Measurements from ENCODE around the gene SLC2A14. TPM values are rescaled to one million over a fixed set of nuclear protein-coding genes. Genes with fewer than 3 reads are reported as not detected.
A peak's percentile ranks its signal among the peaks of the same experiment; 100 is the strongest.
"Not testable (repeated sequence)": the region's sequence is repeated elsewhere in the genome, so short reads cannot be mapped to it uniquely, and the experiment has no call there.

The SLC2A14 gene
- total and polyA plus RNA-seq, 7 experiments from 2014 or later = 0.15 to 4.3 (median 1.2) TPM; not detected in 1

- CTCF ChIA-PET = interaction anchor here (0.7 kb wide), 1 partner anchor 14 kb away, joined by 3 read pairs; no protein-coding TSS in a partner anchor
- H3K4me1 Mint-ChIP-seq = peaks cover 0 to 4% (median 3%) of the 10 kb centered on the region in 7 donors
- Histone ChIP-seq H3K4me3 (ENCODE audit: low read length) (no peak overlapping the region), H3K27me3 (ENCODE audit: control insufficient read depth in 2 of 2, insufficient read depth in 2 of 2, low read length in 2 of 2) (no peaks in the 10 kb centered on the region), H3K9me3 (ENCODE audit: control insufficient read depth in 2 of 3, low read length in 3 of 3) (no peaks in the 10 kb centered on the region), H3K4me1 (ENCODE audit: control insufficient read depth in 2 of 2, insufficient read depth in 2 of 2, low read length in 2 of 2) (no peaks in the 10 kb centered on the region), H3K36me3 (ENCODE audit: control insufficient read depth in 2 of 3, insufficient read depth in 3 of 3, low read length in 3 of 3) (no peaks in the 10 kb centered on the region), H3K27ac (ENCODE audit: low read depth, low read length) (no peak overlapping the region)
- peaks cover 9 to 20% (median 11%) of the 10 kb centered on the region in 5 donors for H3K27me3 Mint-ChIP-seq
- H3K36me3 Mint-ChIP-seq = peaks cover 0 to under 1% (median 0%) of the 10 kb centered on the region in 5 donors
- H3K9me3 Mint-ChIP-seq = peaks cover 0 to 3% (median 0%) of the 10 kb centered on the region in 11 donors
- ATAC-seq (no peak), DNase-seq (no peak)
- no peak overlapping the region for H3K4me3 Mint-ChIP-seq
- intact Hi-C loops (cut with micrococcal nuclease) = no loop called here
- H3K27ac Mint-ChIP-seq = no peak overlapping the region
- POLR2A ChIA-PET = no interaction called here
Measured at GRCh38 chr12:7877420-7877819, 4.7 kb upstream of the SLC2A14 start.

DNA sequence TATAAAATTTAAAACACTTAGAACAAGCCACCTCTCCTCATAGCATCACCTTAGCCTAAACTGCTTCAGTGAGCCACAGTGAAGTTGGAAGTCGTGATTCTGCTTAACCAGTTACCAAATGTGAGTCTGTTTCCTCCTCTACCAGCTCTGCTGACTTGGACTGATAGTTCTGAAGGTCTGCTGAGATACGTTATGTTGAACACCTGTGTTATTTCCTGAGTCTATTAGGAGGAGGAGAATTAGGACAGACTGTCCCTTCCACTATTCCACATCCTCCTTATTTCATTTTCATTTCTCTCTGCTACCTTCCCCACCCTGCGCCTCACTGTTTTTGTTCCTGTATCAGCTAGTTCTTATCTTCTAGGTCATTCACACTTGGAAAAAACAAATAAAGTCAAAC lies 2.4 kb downstream of the SLC2A14 start:
- intact Hi-C loops (cut with micrococcal nuclease) = no loop called here
- H3K4me3 ChIP-seq (ENCODE audit: low read length) = no peak overlapping the region
- CTCF ChIA-PET = interaction anchor here (0.7 to 0.9 kb wide), 3 partner anchors 13 to 269 kb away, joined by 3 to 4 read pairs (median 3); no protein-coding TSS in a partner anchor
- no peak for ATAC-seq
- Mint-ChIP-seq H3K27ac (no peak overlapping the region), H3K27me3 (peaks cover 25 to 43% (median 39%) of the 10 kb centered on the region in 5 donors), H3K4me3 (no peak overlapping the region), H3K36me3 (peaks cover 0 to 5% (median 0%) of the 10 kb centered on the region in 5 donors), H3K4me1 (peaks cover 0 to 6% (median 3%) of the 10 kb centered on the region in 7 donors), H3K9me3 (peaks cover 0 to 3% (median 0%) of the 10 kb centered on the region in 11 donors)
- POLR2A ChIA-PET = no interaction called here
- H3K36me3 ChIP-seq (ENCODE audit: control insufficient read depth in 2 of 3, insufficient read depth in 3 of 3, low read length in 3 of 3) = no peaks in the 10 kb centered on the region
- H3K4me1 ChIP-seq (ENCODE audit: control insufficient read depth in 2 of 2, insufficient read depth in 2 of 2, low read length in 2 of 2) = no peaks in the 10 kb centered on the region
- no peaks in the 10 kb centered on the region for H3K27me3 ChIP-seq (ENCODE audit: control insufficient read depth in 2 of 2, insufficient read depth in 2 of 2, low read length in 2 of 2)
- no peak overlapping the region for H3K27ac ChIP-seq (ENCODE audit: low read depth, low read length)
- H3K9me3 ChIP-seq (ENCODE audit: control insufficient read depth in 2 of 3, low read length in 3 of 3) = no peaks in the 10 kb centered on the region
- DNase-seq = no peak

GRCh38 chr12:7869137-7869536 lies 3.6 kb downstream of the SLC2A14 start:
- Histone ChIP-seq H3K9me3 (ENCODE audit: control insufficient read depth in 2 of 3, low read length in 3 of 3) (no peaks in the 10 kb centered on the region), H3K4me3 (ENCODE audit: low read length) (no peak overlapping the region), H3K27me3 (ENCODE audit: control insufficient read depth in 2 of 2, insufficient read depth in 2 of 2, low read length in 2 of 2) (no peaks in the 10 kb centered on the region), H3K4me1 (ENCODE audit: control insufficient read depth in 2 of 2, insufficient read depth in 2 of 2, low read length in 2 of 2) (no peaks in the 10 kb centered on the region), H3K27ac (ENCODE audit: low read depth, low read length) (no peak overlapping the region), H3K36me3 (ENCODE audit: control insufficient read depth in 2 of 3, insufficient read depth in 3 of 3, low read length in 3 of 3) (no peaks in the 10 kb centered on the region)
- POLR2A ChIA-PET = no interaction called here
- H3K9me3 Mint-ChIP-seq = peaks cover 0 to 3% (median 0%) of the 10 kb centered on the region in 11 donors
- ATAC-seq (no peak), DNase-seq (no peak)
- peaks cover 0 to 5% (median 0%) of the 10 kb centered on the region in 5 donors for H3K36me3 Mint-ChIP-seq
- CTCF ChIA-PET = no interaction called here
- intact Hi-C loops (cut with micrococcal nuclease) = no loop called here
- H3K4me3 Mint-ChIP-seq = no peak overlapping the region
- peaks cover 0 to 6% (median 3%) of the 10 kb centered on the region in 7 donors for H3K4me1 Mint-ChIP-seq
- no peak overlapping the region for H3K27ac Mint-ChIP-seq
- peaks cover 24 to 42% (median 37%) of the 10 kb centered on the region in 5 donors for H3K27me3 Mint-ChIP-seq

DNA sequence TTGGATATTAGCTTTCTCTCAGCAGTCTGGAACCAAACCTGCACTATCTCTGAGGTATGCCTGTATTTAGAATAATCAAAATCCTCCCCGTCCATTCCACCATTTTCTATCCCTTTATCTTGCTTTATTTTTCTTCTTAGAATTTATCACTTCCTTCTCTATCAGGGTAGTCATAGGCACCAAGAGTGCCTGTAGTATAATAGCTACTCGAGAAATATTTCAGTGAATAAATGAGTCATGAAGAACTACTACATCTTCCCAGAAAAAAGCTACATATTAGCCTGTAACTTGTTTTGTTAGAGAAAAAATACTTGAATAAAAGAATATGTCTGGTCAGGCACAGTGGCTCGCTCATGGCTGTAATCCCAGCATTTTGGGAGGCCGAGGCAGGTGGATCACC lies 4.3 kb downstream of the SLC2A14 start:
- Histone ChIP-seq H3K27ac (ENCODE audit: low read depth, low read length) (no peak overlapping the region), H3K27me3 (ENCODE audit: control insufficient read depth in 2 of 2, insufficient read depth in 2 of 2, low read length in 2 of 2) (no peaks in the 10 kb centered on the region), H3K4me1 (ENCODE audit: control insufficient read depth in 2 of 2, insufficient read depth in 2 of 2, low read length in 2 of 2) (peaks cover 0 to 1% of the 10 kb centered on the region in 2 donors), H3K9me3 (ENCODE audit: control insufficient read depth in 2 of 3, low read length in 3 of 3) (no peaks in the 10 kb centered on the region), H3K36me3 (ENCODE audit: control insufficient read depth in 2 of 3, insufficient read depth in 3 of 3, low read length in 3 of 3) (no peaks in the 10 kb centered on the region), H3K4me3 (ENCODE audit: low read length) (no peak overlapping the region)
- Mint-ChIP-seq H3K36me3 (peaks cover 0 to 5% (median 0%) of the 10 kb centered on the region in 5 donors), H3K27me3 (peaks cover 16 to 36% (median 30%) of the 10 kb centered on the region in 5 donors), H3K4me3 (no peak overlapping the region), H3K27ac (no peak overlapping the region), H3K4me1 (peaks cover 0 to 3% (median 0%) of the 10 kb centered on the region in 7 donors), H3K9me3 (no peaks in the 10 kb centered on the region)
- intact Hi-C loops (cut with micrococcal nuclease) = no loop called here
- ATAC-seq = no peak
- ChIA-PET CTCF (no interaction called here), POLR2A (no interaction called here)
- DNase-seq = no peak

- Mint-ChIP-seq H3K9me3 (no peaks in the 10 kb centered on the region), H3K27ac (peak overlapping the region in 2 of 9 donors; percentile 54 to 92), H3K4me3 (no peak overlapping the region), H3K27me3 (peaks cover 3 to 10% (median 4%) of the 10 kb centered on the region in 5 donors), H3K36me3 (no peaks in the 10 kb centered on the region), H3K4me1 (peaks cover 0 to 14% (median 6%) of the 10 kb centered on the region in 7 donors)
- POLR2A ChIA-PET = interaction anchor here (0.6 kb wide), 1 partner anchor 836 kb away, joined by 3 read pairs; no protein-coding TSS in a partner anchor
- CTCF ChIA-PET = interaction anchor here (2.6 kb wide), 1 partner anchor 213 kb away, joined by 9 read pairs; no protein-coding TSS in a partner anchor
- H3K4me1 ChIP-seq (ENCODE audit: control insufficient read depth in 2 of 2, insufficient read depth in 2 of 2, low read length in 2 of 2) = peaks cover 0 to 4% of the 10 kb centered on the region in 2 donors
- H3K4me3 ChIP-seq (ENCODE audit: low read length) = no peak overlapping the region
- DNase-seq = no peak
- intact Hi-C loops (cut with micrococcal nuclease) = loop anchor here in 1 of 2 donors (5.0 kb wide), 1 partner anchor 43 kb away; no protein-coding TSS in a partner anchor
- no peak overlapping the region for H3K27ac ChIP-seq (ENCODE audit: low read depth, low read length)
- no peaks in the 10 kb centered on the region for H3K36me3 ChIP-seq (ENCODE audit: control insufficient read depth in 2 of 3, insufficient read depth in 3 of 3, low read length in 3 of 3)
- H3K9me3 ChIP-seq (ENCODE audit: control insufficient read depth in 2 of 3, low read length in 3 of 3) = no peaks in the 10 kb centered on the region
- H3K27me3 ChIP-seq (ENCODE audit: control insufficient read depth in 2 of 2, insufficient read depth in 2 of 2, low read length in 2 of 2) = no peaks in the 10 kb centered on the region
- no peak for ATAC-seq
Measured at GRCh38 chr12:7864601-7865150, 8.0 kb downstream of the SLC2A14 start.

DNA sequence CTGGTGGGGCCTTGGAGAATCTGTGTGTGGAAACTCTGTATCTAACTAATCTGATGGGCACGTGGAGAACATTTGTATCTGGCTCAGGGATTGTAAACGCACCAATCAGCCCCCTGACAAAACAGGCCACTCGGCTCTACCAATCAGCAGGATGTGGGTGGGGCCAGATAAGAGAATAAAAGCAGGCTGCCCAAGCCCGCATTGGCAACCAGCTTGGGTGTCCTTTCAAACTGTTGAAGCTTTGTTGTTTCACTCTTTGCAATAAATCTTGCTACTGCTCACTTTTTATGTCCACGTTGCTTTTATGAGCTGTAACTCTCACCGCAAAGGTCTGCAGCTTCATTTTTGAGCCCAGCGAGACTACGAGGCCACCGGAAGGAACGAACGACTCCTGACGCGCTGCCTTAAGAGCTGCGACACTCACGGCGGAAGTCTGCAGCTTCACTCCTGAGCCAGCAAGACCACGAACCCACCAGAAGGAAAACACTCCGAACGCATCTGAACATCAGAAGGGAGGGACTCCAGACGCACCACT lies 9.8 kb downstream of the SLC2A14 start:
- H3K9me3 ChIP-seq (ENCODE audit: control insufficient read depth in 2 of 3, low read length in 3 of 3); H3K4me3 ChIP-seq (ENCODE audit: low read length); H3K27me3 ChIP-seq (ENCODE audit: control insufficient read depth in 2 of 2, insufficient read depth in 2 of 2, low read length in 2 of 2); H3K4me1 ChIP-seq (ENCODE audit: control insufficient read depth in 2 of 2, insufficient read depth in 2 of 2, low read length in 2 of 2); H3K36me3 ChIP-seq (ENCODE audit: control insufficient read depth in 2 of 3, insufficient read depth in 3 of 3, low read length in 3 of 3); H3K9me3 Mint-ChIP-seq; H3K27me3 Mint-ChIP-seq; H3K36me3 Mint-ChIP-seq: not testable (repeated sequence)
- H3K27ac ChIP-seq (ENCODE audit: low read depth, low read length) = peak overlapping the region; percentile 29
- Mint-ChIP-seq H3K4me3 (peak overlapping the region; percentile 57 to 84 (median 70)), H3K4me1 (peaks cover 0 to 18% (median 8%) of the 10 kb centered on the region in 7 donors), H3K27ac (peak overlapping the region; percentile 76 to 95 (median 89))
- intact Hi-C loops (cut with micrococcal nuclease) = loop anchor here in 1 of 2 donors (5.0 kb wide), 1 partner anchor 44 kb away; no protein-coding TSS in a partner anchor
- ATAC-seq (peak; percentile 30), DNase-seq (peak in 7 of 9 donors; percentile 19 to 51 (median 40))
- ChIA-PET CTCF (interaction anchor here (0.6 to 2.6 kb wide), 8 partner anchors 30 to 225 kb away, joined by 3 to 9 read pairs (median 4); no protein-coding TSS in a partner anchor), POLR2A (interaction anchor here (0.7 to 1.5 kb wide), 3 partner anchors 71 to 1005 kb away, joined by 3 to 4 read pairs (median 4); no protein-coding TSS in a partner anchor)

Measured in naive thymus-derived CD4-positive, alpha-beta T cell (primary cell).